Stimulated activated CD4-positive, alpha-beta T cell treated with anti-CD3 and anti-CD28 coated beads, Interleukin-15, amount 100 ng/mL, for 24 hours (primary cell): ENCODE results near the gene GPA33.
A peak's percentile ranks its signal among the peaks of the same experiment; 100 is the strongest.

ENCODE experiments used
- DNase-seq: peaks from one replicate; pipeline ENCODE4 v3.0.0-alpha.2; 2020

GPA33 gene

GRCh38 chr1:167084757-167085156 lies 5.4 kb downstream of the GPA33 start:
- no peak for DNase-seq

DNA sequence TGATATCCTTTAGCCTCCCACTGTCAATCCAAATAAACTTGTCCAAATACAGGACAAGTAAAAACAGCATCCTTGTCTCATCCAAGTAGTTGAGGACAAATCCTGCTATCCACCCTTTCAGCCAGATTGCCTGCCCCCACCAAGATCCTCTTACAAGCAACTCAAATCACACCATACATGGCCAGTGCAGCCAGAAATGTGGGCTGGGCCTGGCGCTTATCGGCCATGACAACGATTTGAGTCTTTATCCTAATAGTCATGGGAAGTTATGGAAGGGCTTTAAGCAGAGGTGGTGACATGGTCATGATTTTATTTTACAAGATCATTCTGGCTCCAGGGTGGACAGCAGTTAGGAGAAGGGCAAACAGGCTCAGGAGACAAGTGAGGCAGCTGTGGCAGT lies 6.3 kb downstream of the GPA33 start:
- DNase-seq: no peak

DNA sequence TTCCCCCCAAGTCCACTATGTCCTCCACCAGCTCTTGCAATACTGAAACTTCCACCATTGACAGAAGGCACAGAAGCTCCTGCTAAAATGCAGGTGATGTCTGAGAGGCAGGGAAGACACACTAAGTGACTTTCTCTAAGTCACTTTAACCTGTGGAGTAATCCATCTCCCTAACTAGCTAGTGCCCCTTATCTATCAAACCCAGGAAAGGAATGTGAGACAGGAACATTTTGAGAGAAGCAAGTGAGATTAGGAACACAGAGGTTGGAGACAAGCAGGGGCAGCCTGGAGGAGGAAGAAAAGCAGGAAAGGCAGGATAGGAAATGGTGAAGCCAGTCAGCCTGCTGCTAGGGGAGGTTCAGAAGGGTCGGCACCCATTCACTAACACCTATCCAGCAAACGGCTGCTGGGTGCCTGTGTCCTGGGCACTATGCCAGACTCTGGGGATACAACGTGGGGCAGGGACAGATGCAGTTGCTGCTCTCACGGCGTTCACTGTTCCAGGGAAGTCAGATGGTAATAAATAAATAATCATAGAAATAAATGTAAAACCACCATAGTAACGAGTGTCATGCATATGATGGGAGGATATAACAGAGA lies 7.0 kb downstream of the GPA33 start:
- DNase-seq: no peak

DNA sequence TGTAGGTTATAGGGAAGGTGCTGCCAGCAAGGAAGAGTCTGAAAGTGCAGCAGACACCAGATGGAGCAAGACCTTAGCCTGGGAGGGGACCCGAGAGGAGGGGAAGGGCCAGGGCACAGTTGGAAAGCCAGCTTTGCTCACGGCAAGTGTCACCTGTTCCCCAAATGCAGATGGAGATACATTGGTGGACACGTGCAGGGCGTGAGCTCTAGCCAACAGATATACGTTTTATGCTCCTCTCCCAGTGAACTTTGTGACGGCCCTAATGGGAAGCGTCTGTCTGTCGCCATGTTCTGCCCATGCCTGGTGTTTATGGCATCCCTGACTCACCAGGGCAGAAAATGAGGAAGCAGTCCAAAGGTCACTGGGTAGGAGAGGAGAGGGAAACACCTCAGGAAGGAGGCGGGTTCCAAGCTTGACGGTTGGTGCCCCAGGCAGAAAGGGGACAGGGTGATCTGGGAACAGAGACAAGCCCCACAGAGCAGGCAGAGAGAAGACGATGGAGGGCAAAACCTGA lies 7.6 kb downstream of the GPA33 start:
- DNase-seq: no peak

DNA sequence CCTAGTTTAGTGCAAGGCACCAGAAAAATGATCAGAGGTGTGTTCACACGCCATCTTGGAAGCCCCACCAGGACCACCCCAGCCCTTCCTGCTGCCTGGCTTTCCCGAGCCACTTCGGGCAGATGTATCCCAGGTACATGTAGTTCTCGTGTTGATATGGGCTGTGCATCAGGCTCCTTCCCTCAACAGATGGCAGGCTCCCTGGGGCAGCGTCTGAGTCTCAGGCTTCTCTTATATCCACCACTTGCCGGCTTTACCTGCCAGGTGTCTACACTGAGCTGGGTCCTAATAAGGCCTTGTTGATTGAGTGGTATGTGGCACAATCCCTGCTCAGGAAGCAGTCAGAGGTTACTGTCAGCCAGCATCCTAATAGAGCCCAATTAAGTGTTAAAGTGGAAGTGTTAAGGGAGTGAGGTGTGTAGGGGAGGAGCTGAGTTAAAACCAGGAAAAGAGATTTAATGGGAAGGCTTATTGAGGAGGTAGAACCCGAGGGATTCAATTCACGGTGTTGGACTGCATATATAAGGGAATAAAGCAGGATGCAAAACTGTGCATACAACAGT lies 8.5 kb downstream of the GPA33 start:
- DNase-seq: no peak

DNA sequence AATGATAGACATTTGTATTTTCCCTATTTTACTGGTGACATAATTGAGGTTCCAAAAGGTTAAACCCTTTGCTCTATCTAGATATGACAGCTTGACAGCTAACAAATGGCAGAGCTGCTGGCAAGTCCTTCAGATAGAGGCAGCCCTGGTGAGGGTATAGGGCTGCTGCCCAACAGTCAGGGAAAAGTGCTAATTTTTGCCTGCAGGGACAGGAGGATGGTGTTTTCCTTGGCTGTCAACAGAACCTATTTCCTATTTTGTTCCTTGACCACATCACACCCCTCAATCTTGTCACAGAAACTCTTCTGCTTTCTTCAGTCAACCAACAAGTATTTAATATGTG lies 12.3 kb downstream of the GPA33 start:
- no peak for DNase-seq

DNA sequence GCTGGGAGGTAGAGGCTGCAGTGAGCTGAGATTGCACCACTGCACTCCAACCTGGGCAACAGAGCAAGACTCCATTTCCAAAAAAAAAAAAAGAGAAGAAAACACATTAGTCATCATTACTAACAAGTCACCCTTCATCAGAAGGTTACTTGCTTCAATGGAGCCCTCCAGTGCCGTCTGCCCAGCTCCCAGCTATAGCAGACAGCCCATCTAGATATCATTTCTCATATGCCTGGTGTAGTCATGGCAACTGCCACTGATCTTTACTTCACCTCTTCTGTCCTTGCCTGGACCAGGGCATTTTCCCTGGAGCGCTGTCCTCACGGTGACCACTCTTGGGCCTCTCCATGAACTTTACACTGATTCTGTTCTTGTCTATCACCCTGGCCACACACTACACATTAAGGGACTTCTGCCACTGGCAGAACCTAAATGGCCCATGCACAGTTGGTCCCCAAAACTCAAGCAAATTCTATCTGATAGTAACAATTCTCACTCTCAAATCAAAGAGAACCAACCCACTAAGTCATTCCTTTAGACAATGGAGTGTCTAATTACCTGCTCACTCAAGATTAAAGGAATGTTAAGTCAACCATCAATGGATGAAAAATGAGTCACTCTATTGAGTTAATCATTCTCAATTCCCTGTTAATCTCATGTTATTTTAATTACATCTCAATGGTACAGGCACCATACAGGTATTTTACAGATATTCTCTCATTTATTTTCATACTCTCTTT lies 12.9 kb downstream of the GPA33 start:
- DNase-seq: no peak

DNA sequence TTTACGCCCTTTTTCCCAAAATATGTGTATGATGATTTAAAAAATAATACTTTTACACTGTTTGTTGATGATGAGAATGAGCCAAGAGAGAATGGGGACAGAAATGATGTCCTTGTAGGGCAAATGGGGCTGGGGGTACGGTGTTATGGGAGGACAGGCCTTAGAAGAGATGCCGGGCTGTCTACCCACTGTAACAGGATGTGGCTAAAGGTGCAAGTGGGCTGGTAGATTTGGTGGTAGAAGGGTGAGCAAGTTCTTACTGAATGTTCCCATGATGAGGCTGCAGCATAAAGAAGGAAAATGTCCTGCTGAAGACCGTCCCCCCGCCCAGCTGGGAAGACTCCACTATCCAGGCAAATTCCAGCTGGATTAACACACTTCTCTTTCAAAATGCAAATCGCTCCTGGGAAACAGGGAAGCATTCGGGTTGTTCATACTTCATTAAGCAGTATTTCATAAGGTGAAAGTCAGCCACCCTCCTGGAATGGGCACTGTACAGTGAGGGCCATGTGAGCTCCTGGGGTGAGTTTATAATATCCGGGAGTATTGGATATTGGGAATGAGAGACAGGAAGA lies 14.0 kb downstream of the GPA33 start:
- DNase-seq: no peak

DNA sequence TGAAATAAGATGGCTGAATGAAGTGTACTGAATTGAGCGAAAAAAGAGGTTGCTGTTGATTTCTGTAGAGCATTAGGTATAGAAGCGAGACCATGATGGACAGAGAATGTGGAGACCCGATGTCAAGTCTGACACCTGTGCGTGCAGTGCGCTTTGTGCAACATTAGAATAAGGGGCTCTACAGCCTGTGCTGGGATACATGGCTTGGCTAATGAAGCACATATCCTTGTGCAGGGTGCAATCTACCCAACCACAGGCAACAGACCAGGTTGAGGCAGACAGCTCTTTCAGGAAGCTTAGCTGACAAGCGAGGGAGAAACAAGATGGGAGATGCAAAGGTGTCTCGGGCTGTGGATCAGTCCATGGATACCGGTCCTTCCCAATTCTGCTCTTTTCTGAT lies 18.9 kb downstream of the GPA33 start:
- DNase-seq: no peak

DNA sequence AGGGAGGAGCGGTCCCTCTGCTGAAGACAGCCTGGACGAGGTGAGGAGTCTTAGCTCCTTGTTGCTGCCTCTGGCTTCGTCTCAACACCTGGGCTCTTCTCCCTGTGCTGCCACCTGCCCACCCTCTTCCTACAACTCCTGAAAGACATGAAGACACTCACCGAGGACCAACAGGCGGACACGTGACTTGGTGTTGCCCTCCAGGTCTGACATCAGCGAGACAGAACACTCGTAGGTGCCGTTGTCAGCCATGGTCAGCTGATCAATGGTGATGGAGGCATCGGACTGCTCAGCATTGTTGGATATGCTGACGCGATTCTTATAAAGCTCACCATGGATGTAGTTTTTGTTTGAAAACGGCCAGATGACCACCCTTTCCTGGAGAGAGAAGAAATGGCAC lies 21.4 kb downstream of the GPA33 start:
- DNase-seq: no peak

DNA sequence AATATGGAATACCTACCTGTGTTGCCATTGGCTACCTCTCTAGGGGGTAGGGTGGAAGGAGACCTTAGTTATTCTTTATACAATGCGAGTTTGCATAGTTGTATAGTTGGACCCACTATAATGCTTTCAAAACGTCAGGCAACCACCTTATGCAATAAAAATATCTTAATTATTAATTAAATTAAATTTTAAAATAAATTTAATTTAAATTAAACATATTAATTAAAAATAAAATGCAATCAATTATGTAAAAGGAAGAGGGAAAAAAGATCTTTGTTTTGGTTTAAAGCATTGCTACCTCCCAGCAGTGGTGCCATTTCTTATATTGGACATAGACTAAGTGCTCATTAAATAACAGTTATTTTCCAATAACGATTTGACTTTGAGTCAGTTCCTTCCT lies 22.3 kb downstream of the GPA33 start:
- no peak for DNase-seq

GRCh38 chr1:167066333-167067122 lies 23.6 kb downstream of the GPA33 start:
- DNase-seq: peak; percentile 87

DNA sequence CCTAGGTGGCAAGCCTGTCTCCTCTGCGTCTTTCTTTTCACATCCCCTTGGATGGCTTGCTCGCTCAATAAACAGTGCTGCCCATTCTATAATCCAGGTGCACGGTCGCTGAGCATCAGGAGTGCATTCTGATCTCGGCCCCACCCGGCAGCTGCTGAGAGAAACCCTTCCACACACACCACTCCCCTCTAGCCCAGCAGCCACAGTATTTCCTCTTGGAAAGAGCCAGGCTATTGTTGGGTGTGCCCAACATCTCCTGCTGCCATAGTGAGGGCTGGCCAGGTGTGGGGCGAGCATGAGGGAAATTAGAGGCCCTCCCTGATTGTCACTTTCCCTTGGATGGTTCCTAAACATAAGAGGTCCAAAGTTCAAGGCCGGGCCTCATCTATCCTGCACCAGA lies 24.7 kb downstream of the GPA33 start:
- no peak for DNase-seq

GRCh38 chr1:167064621-167065020 lies 25.6 kb downstream of the GPA33 start:
- DNase-seq: no peak

DNA sequence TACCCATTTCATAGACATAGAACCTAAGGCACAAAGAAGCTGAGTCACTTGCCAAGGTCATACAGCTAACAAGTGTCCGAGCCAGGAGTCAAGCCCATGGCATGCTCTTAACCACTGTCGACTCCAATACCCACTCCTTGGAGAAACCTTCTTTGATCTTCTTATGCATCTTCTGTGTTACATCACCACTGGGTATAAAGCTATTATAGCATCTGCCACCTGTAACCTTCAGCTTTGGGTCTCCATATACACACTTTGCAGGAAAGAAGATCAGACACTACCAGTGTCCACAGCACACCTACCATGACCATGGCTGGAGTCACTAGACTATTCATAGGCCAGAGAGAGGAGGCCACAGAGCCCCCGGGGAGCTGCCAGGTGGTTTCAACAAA lies 29.1 kb downstream of the GPA33 start:
- DNase-seq: no peak

- no peak for DNase-seq
Measured at GRCh38 chr1:167060141-167061072, 29.8 kb downstream of the GPA33 start.

DNA sequence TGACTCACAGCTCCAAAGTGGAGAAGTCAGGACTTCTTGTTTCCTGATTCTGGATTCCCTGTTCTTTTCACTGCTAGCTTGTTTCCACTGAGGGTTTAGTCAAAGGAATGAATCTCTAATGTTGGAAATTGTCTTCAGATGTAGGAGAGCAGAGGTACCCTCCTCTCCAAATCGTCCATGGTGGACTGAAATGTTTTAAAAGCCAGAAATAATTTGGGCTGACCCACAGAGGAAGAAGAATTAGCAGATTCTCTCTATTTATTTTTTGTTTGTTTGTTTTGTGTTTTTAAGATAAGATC lies 30.4 kb downstream of the GPA33 start:
- no peak for DNase-seq

DNA sequence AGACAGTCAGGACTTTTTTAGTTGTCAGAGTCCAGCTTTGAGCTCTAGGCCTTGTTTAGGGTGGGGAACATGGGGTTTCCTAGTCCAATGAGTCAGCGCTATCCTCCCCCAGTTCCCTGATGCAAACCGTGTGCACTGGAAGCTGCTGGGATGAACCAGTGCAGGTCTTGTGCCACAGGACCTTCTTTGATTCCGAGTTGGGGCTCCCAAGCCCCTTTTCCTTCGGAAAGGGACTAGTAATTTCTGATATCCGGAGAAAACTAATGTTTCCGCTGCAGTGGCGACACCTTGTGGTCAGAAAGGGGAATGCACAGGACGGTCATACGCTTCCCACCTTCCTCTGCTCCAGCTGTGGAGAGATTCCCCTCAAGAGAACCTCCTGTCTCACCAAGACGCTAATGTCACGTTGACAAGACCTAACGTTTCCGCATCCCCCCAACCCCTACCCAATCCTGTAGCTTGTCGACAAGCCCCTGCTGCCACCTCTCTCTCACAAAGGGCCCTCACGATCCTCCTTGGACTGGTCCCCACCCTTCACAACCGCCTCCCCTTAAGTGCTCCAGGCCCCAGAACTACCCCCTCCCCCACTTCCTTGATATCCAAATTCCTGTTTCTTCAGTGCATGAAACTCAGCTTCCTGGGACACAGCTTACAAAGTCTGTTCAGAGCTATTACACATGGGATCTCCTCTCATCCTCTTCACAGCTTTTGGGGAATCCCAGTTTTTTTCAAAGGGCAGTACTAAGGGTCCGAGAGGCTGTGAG lies 30.9 kb downstream of the GPA33 start:
- DNase-seq: peak; percentile 83

- DNase-seq: peak; percentile 42
Measured at GRCh38 chr1:167057241-167057688, 32.9 kb downstream of the GPA33 start.

DNA sequence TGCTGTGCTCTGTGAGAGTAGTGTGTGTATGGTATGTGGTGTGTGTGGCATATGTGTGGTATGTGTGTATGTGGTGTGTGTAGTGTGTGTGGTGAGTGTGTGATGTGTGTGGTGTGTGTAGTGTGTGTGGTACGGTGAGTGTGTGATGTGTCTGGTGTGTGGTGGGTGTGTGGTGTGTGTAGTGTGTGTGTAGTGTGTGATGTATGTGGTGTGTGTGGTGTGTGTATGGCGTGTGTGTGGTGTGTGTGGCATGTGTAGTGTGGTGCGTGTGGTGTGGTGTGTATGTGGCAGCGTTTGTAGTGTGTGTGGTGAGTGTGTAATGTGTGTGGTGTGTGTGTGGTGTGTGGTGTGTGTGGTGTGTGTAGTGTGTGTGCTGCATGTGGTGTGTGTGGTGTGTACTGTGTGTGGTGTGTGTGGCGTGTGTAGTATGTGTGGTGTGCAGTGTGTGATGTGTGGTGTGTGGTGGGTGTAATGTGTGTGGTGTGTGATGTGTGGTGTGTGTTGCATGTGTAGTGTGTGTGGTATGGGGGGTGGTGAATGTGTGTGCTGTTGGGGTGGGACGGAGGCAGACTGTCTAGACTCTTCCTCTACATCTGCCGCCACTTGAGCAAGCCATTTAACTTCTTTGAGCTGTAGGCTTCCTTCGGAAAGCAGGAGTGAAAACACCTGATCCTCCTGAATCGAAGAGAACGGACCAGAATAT lies 33.5 kb downstream of the GPA33 start:
- DNase-seq: no peak
